ENCODE measurements around the gene STK32A. TPM values are rescaled to one million over a fixed set of nuclear protein-coding genes. Genes with fewer than 3 reads are reported as not detected.

STK32A gene
- total RNA-seq, 1 donor from 2014 or later = 0.21 TPM

- peak; percentile 97 for DNase-seq (ENCODE audit: low read depth)
Measured at GRCh38 chr5:147413266-147413665, 178.4 kb downstream of the STK32A start.

DNA sequence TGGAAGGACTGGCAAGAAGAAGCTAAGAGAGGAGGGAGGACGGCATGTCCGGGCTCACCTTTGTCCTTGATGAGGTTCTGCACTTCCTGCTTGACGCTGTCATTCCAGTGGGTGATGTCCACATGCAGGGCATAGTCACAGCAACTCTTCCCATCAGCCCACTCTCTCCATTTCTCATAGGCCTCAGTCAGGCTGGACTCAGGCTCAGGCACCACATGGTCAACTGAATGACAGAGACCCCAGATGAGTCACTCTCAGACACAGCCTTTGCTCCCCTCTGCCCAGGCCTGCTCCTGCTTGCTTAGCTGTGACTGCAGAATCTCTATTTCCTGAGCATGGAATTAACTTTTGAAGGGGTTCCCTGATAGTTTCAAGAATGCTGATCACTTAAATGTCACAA is 180.8 kb downstream of the STK32A start:
- no peak for DNase-seq (ENCODE audit: low read depth)

DNA sequence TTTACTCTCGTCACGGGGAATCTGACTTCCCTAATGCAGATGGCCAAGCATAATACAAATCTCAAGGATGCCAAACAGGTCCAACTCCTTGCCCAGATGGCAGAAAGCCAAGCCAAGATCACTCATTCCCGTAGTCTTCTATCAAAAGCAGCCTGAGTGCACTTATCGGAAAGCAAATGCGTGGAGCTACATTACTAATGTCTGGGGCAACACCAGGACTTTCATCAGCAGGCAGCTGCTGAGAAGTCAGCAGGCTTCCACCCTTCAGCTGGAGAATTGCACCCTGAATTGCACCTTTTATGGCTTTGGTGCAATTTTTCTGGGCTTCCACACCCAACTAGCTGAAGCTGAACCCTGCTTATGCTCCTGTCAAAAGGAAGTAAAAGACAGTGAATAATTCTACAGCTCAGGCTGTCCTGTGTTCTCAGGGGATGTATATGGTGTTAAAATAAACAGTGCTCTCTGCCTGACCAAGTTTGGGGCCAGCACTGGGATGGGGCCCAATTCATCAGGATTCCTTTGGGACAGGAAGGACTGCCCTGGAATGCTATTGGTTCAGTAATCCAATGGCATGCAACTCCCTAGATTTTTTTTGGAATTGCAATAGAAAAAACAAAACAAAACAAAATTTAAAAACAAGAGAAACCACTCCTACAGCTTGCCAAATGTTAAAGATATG is 182.4 kb downstream of the STK32A start:
- no peak for DNase-seq (ENCODE audit: low read depth)

DNA sequence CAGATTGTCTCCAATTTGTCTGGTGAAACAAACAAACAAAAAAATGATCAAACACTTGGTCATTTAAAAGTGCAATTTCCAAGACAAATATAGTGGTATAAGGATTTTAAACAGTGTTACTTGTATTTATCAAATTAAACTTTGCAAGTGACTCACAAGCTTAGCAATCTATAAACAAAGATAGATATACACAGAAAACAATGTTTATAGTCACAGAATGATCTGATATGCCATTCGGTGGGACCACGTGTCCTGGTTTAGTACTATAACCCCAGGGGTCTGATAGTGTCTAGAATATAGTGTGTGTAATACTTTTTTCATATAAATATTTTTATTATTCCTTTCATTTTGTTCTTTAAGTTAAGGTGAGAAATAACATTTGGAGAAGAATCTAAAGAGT is 183.8 kb downstream of the STK32A start:
- no peak for DNase-seq (ENCODE audit: low read depth)

DNA sequence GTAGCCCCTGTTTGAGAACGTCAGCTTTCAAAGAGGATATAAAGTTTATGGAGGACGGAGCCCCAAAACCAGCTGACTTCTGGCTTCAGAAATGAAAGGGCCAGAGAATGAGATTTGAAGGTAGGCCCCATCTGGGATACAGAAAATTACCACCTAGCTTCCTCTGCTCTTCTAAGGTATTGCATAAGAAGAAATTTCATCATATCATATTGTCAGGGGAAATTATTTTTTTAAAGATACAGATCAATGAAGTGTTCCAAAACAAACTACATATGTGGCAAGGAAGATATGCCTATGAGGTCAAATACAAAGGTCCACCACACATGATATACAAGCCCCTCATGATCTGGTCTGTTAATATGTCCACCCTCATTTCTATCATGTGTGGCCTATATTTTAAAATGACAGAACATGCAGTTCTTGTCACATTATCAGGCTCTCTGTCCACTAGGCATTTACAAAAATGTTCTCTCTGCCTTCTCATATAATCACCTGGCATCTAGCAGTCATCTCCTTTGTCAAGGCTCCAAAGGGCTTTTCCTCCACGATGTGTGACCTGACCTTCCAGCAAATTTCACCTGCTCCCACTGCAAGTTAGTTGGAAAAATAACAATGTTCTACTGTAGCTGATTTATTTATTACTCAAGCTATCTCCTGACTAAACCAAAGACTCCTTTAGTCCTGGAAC is 192.0 kb downstream of the STK32A start:
- no peak for DNase-seq (ENCODE audit: low read depth)

DNA sequence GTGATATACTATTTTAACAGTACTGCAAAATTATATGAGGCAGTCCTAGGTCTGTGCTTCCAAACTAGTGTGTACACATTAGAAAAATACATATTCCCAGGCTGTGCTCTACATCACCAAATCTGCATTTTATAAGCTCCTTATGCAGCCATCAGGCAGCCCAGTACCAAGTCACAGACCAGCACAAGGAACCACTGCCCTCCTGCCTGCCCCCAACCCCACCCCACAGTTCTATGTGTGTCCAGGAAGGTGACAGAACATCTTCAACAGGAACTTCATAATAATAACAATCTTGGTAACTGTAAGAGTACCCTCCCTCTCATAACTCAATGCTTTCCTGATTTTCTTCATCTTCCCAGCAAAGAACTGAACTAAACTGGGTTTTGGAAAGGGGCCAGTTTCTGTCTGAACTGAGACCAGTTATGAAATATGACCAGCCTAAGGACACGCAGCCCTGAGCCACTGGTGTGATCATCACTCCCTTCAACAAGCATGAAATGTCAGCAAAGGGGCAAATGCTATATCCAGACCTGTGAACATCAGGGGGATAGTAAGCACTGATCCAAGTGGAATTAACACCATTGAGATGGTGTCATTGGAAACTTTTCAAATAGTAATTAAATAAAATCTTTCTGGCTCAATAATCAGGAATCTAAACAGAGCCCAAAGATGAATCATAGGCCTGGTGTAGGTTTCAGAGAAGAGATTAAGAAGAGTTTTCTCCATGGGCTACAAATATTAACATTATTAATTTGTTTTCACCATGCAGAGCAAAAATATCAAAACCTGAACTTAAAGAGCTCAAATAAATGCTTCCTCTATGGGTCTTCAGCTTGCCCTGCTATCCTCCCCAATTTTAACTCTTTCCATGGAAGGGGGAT is 192.9 kb downstream of the STK32A start:
- peak; percentile 59 for DNase-seq (ENCODE audit: low read depth)

- DNase-seq (ENCODE audit: low read depth) = no peak
Measured at GRCh38 chr5:147430628-147431027, 195.8 kb downstream of the STK32A start.

DNA sequence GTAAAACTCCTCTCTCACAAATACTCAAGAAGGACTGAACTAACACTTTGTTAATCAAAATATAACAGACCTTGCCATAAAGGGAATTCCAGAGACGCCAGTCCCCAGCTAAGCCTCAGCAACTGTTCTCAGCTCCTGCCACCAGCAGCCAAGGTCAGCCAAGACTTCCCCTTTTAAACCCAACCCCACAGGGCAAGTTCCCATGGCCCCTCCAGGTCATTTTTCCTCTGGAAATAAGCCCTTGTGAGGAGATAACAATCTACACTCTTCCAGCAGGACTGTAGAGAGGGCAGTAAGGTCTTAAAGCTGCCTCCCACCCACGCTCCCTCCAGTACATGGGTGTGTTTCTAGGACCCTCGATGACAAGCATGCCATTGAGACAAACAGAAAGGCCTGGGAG is 196.8 kb downstream of the STK32A start:
- peak; percentile 28 for DNase-seq (ENCODE audit: low read depth)

DNA sequence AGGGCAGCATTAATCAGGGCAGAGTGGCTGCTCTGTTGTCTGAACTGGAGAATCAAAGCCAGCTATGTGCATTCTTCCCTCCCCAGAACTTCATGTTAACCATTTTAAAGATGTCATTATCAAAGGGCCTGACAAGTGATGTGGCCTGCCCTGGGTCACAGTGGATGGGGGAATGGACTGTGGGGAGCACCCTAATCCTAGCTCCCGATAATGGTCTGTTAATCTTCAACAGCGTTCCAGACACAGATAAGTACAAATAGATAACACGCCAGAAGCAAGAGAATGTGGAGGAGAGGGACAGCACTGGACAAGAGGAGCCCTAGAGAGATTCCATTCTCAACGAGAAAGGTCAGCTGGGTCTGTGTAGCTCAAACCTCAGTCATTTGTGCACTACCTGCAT is 197.5 kb downstream of the STK32A start:
- DNase-seq (ENCODE audit: low read depth) = no peak

DNA sequence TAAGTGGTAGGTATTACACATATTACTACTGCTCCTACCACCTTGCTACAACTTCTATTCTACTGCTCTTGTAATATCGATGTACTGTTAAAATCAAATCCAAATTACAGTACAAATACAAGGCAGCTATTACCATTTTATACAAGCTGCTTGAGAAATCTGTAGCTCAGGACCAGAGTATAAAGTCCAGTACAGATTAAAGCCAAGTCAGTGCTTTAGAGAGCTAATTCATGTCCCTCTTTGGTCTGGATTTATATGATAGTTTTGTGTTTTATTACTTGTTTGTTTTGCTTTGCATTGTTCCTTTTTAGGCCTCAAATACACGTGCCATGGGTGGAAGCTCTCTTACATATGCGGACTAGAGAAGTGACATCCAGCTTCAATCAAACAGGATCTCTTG is 199.2 kb downstream of the STK32A start:
- no peak for DNase-seq (ENCODE audit: low read depth)

DNA sequence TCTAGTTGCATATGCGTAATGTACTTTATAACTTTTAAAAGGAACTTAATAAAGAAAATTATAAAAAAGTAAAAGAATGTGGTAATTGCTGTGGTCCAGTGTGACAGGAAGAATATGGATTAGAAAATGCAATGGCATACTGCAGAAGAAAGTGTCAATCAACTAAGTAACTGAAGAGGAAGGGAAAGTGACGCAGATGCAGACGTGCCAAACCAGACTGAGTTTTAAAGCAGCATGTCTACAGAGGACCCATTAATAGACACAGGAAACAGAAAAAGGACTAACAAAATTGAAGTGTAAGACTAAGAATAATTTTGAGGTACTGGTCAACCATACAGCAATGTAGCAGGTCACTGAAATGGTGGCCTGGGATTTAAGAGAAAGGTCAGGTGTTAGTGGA is 201.8 kb downstream of the STK32A start:
- no peak for DNase-seq (ENCODE audit: low read depth)

GRCh38 chr5:147437161-147437596 is 202.4 kb downstream of the STK32A start:
- DNase-seq (ENCODE audit: low read depth) = peak; percentile 95
